K562 (cell line): ENCODE data around the gene ABCC1. TPM values are rescaled to one million over a fixed set of nuclear protein-coding genes. Genes with fewer than 3 reads are reported as not detected.

Experiments used
- ARID1B ChIP-seq: fragments of 450-650 bp; IDR thresholded peaks from 2 replicates; pipeline ENCODE4 v1.6.1; 2016; ENCODE audit warnings: antibody characterized with exemption, mild to moderate bottlenecking, inconsistent platforms
- ARID2 ChIP-seq: fragments of 450-650 bp; IDR thresholded peaks from 2 replicates; pipeline ENCODE4 v1.6.1; 2017; ENCODE audit warnings: antibody characterized with exemption, mild to moderate bottlenecking
- BACH1 ChIP-seq: fragments of 200-800 bp; sonication (Bioruptor generic); IDR thresholded peaks from 2 replicates; pipeline ENCODE4 v1.6.1; 2016; ENCODE audit warnings: missing genetic modification characterization, missing compliant biosample characterization
- BMI1 ChIP-seq: fragments of 150-350 bp; IDR thresholded peaks from 2 replicates; pipeline ENCODE4 v1.6.1; 2014; ENCODE audit warnings: low read length
- DIDO1 ChIP-seq: fragments of 450-650 bp; IDR thresholded peaks from 2 replicates; pipeline ENCODE4 v1.6.1; 2016; ENCODE audit warnings: low read depth, missing biosample characterization, missing genetic modification characterization
- FOXJ3 ChIP-seq: sonication (generic); formaldehyde crosslinking; IDR thresholded peaks from 2 replicates; pipeline ENCODE4 v1.4.0; 2020; ENCODE audit warnings: mild to moderate bottlenecking, missing genetic modification reagents
- GATAD2B ChIP-seq: fragments of 450-650 bp; IDR thresholded peaks from 2 replicates; pipeline ENCODE4 v1.6.1; 2017; ENCODE audit warnings: mild to moderate bottlenecking, borderline replicate concordance
- MAFG ChIP-seq: fragments of 450-650 bp; conservative IDR thresholded peaks from 2 replicates; pipeline ENCODE4 v1.6.1; 2016; ENCODE audit warnings: missing genetic modification characterization, missing compliant biosample characterization
- MAZ ChIP-seq, 2 experiments: fragments of 450-650 bp in 1 of 2; sonication (generic) in 1 of 2; formaldehyde crosslinking; IDR thresholded peaks in 1 of 2; conservative IDR thresholded peaks in 1 of 2; 2 replicates each; pipeline versions ENCODE4 v1.4.0 to v1.5.0; 2020; ENCODE audit warnings: mild to moderate bottlenecking in 1 of 2, missing genetic modification reagents in 1 of 2
- MYNN ChIP-seq, 2 experiments: sonication (generic); formaldehyde crosslinking in 1 of 2; IDR thresholded peaks; 2 replicates each; pipeline versions ENCODE4 v1.5.0 to v1.6.1; 2016 to 2020; ENCODE audit warnings: antibody characterized with exemption in 1 of 2, missing genetic modification reagents in 1 of 2
- NFE2 ChIP-seq: IDR thresholded peaks from 2 replicates; pipeline ENCODE4 v1.6.1; 2014; ENCODE audit warnings: antibody characterized with exemption, low read depth
- RAD21 ChIP-seq, 2 experiments: fragments of 250-450 bp in 1 of 2; fragments of 450-650 bp in 1 of 2; sonication (Bioruptor Pico) in 1 of 2; formaldehyde crosslinking in 1 of 2; IDR thresholded peaks in 1 of 2; conservative IDR thresholded peaks in 1 of 2; 2 replicates each; pipeline versions ENCODE4 v1.4.0 to v1.8.0; 2020 to 2022; ENCODE audit warnings: mild to moderate bottlenecking in 2 of 2, moderate library complexity in 1 of 2
- ZFP30 ChIP-seq: fragments of 250-450 bp; sonication (Bioruptor Pico); IDR thresholded peaks from 2 replicates; pipeline ENCODE4 v1.8.0; 2022; ENCODE audit warnings: moderate library complexity, mild to moderate bottlenecking, inconsistent platforms, borderline replicate concordance
- ZNF124 ChIP-seq: sonication (generic); formaldehyde crosslinking; IDR thresholded peaks from 2 replicates; pipeline ENCODE4 v1.8.1; 2022; ENCODE audit warnings: missing genetic modification reagents
- ZNF584 ChIP-seq: fragments of 200-800 bp; sonication (Bioruptor generic); IDR thresholded peaks from 2 replicates; pipeline ENCODE4 v1.6.1; 2016; ENCODE audit warnings: low read depth, mild to moderate bottlenecking, missing genetic modification characterization, missing compliant biosample characterization
- ZNF785 ChIP-seq: fragments of 250-450 bp; sonication (Bioruptor Pico); IDR thresholded peaks from 2 replicates; pipeline ENCODE4 v1.4.0; 2020; ENCODE audit warnings: mild to moderate bottlenecking
- ZZZ3 ChIP-seq: fragments of 450-650 bp; IDR thresholded peaks from 2 replicates; pipeline ENCODE4 v1.6.1; 2016; ENCODE audit warnings: antibody characterized with exemption, mild to moderate bottlenecking, moderate library complexity
- polyA plus RNA-seq, 8 experiments: library from polyadenylated mRNA; depleted of rRNA in 4 of 8; stranded (reverse) in 5 of 8; unstranded in 3 of 8; fragments of >200 nt; fragmentation: Nextera tagmentation in 2 of 8; fragmentation: Illumina TruSeq in 1 of 8; extraction: Ambion mirVana in 2 of 8; extraction: Trizol in 1 of 8; gene quantifications; 2 replicates each; pipeline versions ENCODE4 v1.2.1 to v1.2.3, GENCODE V29; 2011 to 2014; ENCODE audit warnings: inconsistent platforms in 1 of 8, missing spikeins in 1 of 8
- total RNA-seq, 7 experiments: library from RNA; depleted of rRNA in 6 of 7; stranded (reverse); fragments of >200 nt in 6 of 7; fragmentation: Illumina TruSeq in 2 of 7; extraction: Trizol in 2 of 7; gene quantifications; 2 replicates each; pipeline versions ENCODE4 v1.2.1 to v1.2.3, GENCODE V29; 2011 to 2021; ENCODE audit warnings: low replicate concordance in 1 of 7
- TF ChIP-seq, protein P1 (sequence below): fragments of 450-650 bp; formaldehyde crosslinking; conservative IDR thresholded peaks from 2 replicates; pipeline ENCODE4 v1.4.0; 2022; ENCODE audit warnings: mild to moderate bottlenecking, missing genetic modification characterization
- TF ChIP-seq, protein P2 (sequence below): fragments of 200-800 bp; sonication (Bioruptor generic); IDR thresholded peaks from 2 replicates; pipeline ENCODE4 v1.6.1; 2017; ENCODE audit warnings: missing genetic modification characterization, missing compliant biosample characterization
- TF ChIP-seq, protein P3 (sequence below), 2 experiments: IDR thresholded peaks in 1 of 2; conservative IDR thresholded peaks in 1 of 2; 2 replicates each; pipeline ENCODE4 v1.6.1; 2016; ENCODE audit warnings: low read depth in 2 of 2, mild to moderate bottlenecking in 1 of 2, missing compliant biosample characterization in 1 of 2, missing genetic modification characterization in 1 of 2, moderate library complexity in 1 of 2
- TF ChIP-seq, protein P4 (sequence below): fragments of 450-650 bp; IDR thresholded peaks from 2 replicates; pipeline ENCODE4 v1.6.1; 2016; ENCODE audit warnings: mild to moderate bottlenecking

Gene ABCC1
- total and polyA plus RNA-seq, 9 of the 15 experiments (the other 6 are each of a cell fraction or from before 2014, with no cell fraction given): 3.9 to 41.6 (median 10.0) TPM

DNA sequence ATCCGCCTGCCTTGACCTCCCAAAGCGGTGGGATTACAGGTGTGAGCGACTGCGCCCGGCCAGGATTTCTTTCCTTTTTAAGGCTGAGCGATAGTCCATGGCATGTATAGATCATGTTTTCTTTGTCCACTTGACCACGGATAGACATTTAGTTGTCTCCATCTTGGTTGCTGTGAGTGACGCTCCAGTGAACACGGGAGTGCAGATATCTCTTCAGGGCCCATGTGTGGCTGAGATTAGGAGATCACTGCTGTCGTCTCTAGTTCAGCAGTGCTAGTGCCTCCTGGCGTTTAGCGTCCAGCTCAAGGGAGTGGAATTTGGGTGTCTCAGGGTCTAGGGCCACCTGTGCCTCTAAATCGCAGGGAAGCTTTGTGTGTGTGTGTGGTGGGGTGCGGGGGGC is 41.5 kb downstream of the ABCC1 start (continued):
- TF ChIP-seq, protein P1, sequence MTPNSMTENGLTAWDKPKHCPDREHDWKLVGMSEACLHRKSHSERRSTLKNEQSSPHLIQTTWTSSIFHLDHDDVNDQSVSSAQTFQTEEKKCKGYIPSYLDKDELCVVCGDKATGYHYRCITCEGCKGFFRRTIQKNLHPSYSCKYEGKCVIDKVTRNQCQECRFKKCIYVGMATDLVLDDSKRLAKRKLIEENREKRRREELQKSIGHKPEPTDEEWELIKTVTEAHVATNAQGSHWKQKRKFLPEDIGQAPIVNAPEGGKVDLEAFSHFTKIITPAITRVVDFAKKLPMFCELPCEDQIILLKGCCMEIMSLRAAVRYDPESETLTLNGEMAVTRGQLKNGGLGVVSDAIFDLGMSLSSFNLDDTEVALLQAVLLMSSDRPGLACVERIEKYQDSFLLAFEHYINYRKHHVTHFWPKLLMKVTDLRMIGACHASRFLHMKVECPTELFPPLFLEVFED (CRISPR knock-in tag): no peak
- TF ChIP-seq ARID2: no peak
- no peak for TF ChIP-seq ZNF785 (CRISPR knock-in tag)
- no peak for TF ChIP-seq BACH1 (tag)
- TF ChIP-seq, protein P2, sequence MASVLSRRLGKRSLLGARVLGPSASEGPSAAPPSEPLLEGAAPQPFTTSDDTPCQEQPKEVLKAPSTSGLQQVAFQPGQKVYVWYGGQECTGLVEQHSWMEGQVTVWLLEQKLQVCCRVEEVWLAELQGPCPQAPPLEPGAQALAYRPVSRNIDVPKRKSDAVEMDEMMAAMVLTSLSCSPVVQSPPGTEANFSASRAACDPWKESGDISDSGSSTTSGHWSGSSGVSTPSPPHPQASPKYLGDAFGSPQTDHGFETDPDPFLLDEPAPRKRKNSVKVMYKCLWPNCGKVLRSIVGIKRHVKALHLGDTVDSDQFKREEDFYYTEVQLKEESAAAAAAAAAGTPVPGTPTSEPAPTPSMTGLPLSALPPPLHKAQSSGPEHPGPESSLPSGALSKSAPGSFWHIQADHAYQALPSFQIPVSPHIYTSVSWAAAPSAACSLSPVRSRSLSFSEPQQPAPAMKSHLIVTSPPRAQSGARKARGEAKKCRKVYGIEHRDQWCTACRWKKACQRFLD (CRISPR knock-in tag): no peak
- 0 out of 4 replicates have a peak, but pooled peaks of 1 of the 2 experiments have one; percentile 31 for TF ChIP-seq MAZ (CRISPR knock-in tag; conservative IDR thresholded peaks at IDR 0.05 in 1 of 2, IDR thresholded peaks at IDR 0.05 in 1 of 2)
- no peak for TF ChIP-seq ZNF584 (CRISPR knock-in tag)
- TF ChIP-seq, protein P3, sequence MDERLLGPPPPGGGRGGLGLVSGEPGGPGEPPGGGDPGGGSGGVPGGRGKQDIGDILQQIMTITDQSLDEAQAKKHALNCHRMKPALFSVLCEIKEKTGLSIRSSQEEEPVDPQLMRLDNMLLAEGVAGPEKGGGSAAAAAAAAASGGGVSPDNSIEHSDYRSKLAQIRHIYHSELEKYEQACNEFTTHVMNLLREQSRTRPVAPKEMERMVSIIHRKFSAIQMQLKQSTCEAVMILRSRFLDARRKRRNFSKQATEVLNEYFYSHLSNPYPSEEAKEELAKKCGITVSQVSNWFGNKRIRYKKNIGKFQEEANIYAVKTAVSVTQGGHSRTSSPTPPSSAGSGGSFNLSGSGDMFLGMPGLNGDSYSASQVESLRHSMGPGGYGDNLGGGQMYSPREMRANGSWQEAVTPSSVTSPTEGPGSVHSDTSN (CRISPR knock-in tag; IDR thresholded peaks at IDR 0.05; ENCODE audit: low read depth): no peak
- TF ChIP-seq, protein P3 (tag; conservative IDR thresholded peaks at IDR 0.05; ENCODE audit: low read depth): peak; percentile 66
- TF ChIP-seq DIDO1: no peak
- 0 out of 2 replicates have a peak, but pooled peaks have one; percentile 5 for TF ChIP-seq MAFG (tag)
- TF ChIP-seq ZZZ3: no peak
- TF ChIP-seq RAD21 (CRISPR knock-in tag; conservative IDR thresholded peaks at IDR 0.05 in 1 of 2, IDR thresholded peaks at IDR 0.05 in 1 of 2): peak; percentile 67 to 79
- no peak for TF ChIP-seq BMI1
- TF ChIP-seq, protein P4, sequence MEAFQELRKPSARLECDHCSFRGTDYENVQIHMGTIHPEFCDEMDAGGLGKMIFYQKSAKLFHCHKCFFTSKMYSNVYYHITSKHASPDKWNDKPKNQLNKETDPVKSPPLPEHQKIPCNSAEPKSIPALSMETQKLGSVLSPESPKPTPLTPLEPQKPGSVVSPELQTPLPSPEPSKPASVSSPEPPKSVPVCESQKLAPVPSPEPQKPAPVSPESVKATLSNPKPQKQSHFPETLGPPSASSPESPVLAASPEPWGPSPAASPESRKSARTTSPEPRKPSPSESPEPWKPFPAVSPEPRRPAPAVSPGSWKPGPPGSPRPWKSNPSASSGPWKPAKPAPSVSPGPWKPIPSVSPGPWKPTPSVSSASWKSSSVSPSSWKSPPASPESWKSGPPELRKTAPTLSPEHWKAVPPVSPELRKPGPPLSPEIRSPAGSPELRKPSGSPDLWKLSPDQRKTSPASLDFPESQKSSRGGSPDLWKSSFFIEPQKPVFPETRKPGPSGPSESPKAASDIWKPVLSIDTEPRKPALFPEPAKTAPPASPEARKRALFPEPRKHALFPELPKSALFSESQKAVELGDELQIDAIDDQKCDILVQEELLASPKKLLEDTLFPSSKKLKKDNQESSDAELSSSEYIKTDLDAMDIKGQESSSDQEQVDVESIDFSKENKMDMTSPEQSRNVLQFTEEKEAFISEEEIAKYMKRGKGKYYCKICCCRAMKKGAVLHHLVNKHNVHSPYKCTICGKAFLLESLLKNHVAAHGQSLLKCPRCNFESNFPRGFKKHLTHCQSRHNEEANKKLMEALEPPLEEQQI: 0 out of 2 replicates have a peak, but pooled peaks have one; percentile 16
- TF ChIP-seq ARID1B: peak; percentile 83
- no peak for TF ChIP-seq ZNF124
- TF ChIP-seq MYNN (IDR thresholded peaks at IDR 0.05): 0 out of 2 replicates have a peak, but pooled peaks have one; percentile 44
- TF ChIP-seq MYNN (CRISPR knock-in tag; IDR thresholded peaks at IDR 0.05): no peak
- peak; percentile 36; the same call in 1 of the 2 replicates for TF ChIP-seq NFE2
- no peak for TF ChIP-seq FOXJ3 (CRISPR knock-in tag)
- no peak for TF ChIP-seq ZFP30 (CRISPR knock-in tag)
- 0 out of 2 replicates have a peak, but pooled peaks have one; percentile 25 for TF ChIP-seq GATAD2B
